GM19099 (cell line): ENCODE measurements around the gene MLN.

Experiments
- POLR2A ChIP-seq: IDR thresholded peaks from 3 replicates; pipeline ENCODE4 v1.6.1; 2011; ENCODE audit warnings: low read depth; ENCODE audit not compliant: insufficient read length; ENCODE audit errors: extremely low read depth

The MLN gene

GRCh38 chr6:33823806-33824205, 20.0 kb upstream of the MLN start:
- TF ChIP-seq POLR2A: no peak

GRCh38 chr6:33822575-33823395, 19.0 kb upstream of the MLN start:
- TF ChIP-seq POLR2A: no peak

GRCh38 chr6:33820784-33821520, 17.1 kb upstream of the MLN start:
- no peak for TF ChIP-seq POLR2A

- no peak for TF ChIP-seq POLR2A
These were observed 16.4 kb upstream of the MLN start for GRCh38 chr6:33820243-33820642.

GRCh38 chr6:33819021-33819420, 15.2 kb upstream of the MLN start:
- no peak for TF ChIP-seq POLR2A

- TF ChIP-seq POLR2A: no peak
These were observed 14.5 kb upstream of the MLN start for GRCh38 chr6:33818293-33818692.

GRCh38 chr6:33817489-33817888, 13.7 kb upstream of the MLN start:
- TF ChIP-seq POLR2A: no peak

GRCh38 chr6:33816911-33817310, 13.1 kb upstream of the MLN start:
- TF ChIP-seq POLR2A: no peak

GRCh38 chr6:33815854-33816253, 12.1 kb upstream of the MLN start:
- no peak for TF ChIP-seq POLR2A

GRCh38 chr6:33813990-33814985, 10.5 kb upstream of the MLN start:
- no peak for TF ChIP-seq POLR2A

- TF ChIP-seq POLR2A: no peak
These were observed 9.6 kb upstream of the MLN start for GRCh38 chr6:33813246-33813904.

GRCh38 chr6:33812669-33813068, 8.9 kb upstream of the MLN start:
- TF ChIP-seq POLR2A: no peak

GRCh38 chr6:33809594-33809993, 5.8 kb upstream of the MLN start:
- TF ChIP-seq POLR2A: no peak

- TF ChIP-seq POLR2A: no peak
These were observed 4.9 kb upstream of the MLN start for GRCh38 chr6:33808641-33809180.
